A549 treated with Mapracorat at 1 μM for 4 hours (cell line): ENCODE measurements around the gene PLEKHS1. TPM values are rescaled to one million over a fixed set of nuclear protein-coding genes. Genes with fewer than 3 reads are reported as not detected.

Experiments
- total RNA-seq: library from RNA; stranded (reverse); fragments of 200-300 nt; extraction: Qiagen RNA extraction; gene quantifications from 5 replicates; pipeline ENCODE4 v1.2.3, GENCODE V29; 2022

Gene PLEKHS1
- 0.04 to 0.06 TPM (median 0.05 TPM) in 3 of 5 replicates, not detected in the others for total RNA-seq

GRCh38 chr10:113751181-113751732 lies at the start of gene PLEKHS1:
Gene PLEKHS1, plus strand, starts transcription at chr10:113751682. Its CDS starts 3,596 bp downstream, at chr10:113755278.

Other genes with a start within 250 kb of the PLEKHS1 start
- gene HABP2, start 198.6 kb upstream of the PLEKHS1 start, total RNA-seq: 0.04 to 0.13 TPM (median 0.09 TPM) in 4 of 5 replicates, not detected in the other
- not detected in 5 replicates for gene NRAP, start 87.6 kb upstream of the PLEKHS1 start, total RNA-seq
- gene CASP7, start 71.8 kb upstream of the PLEKHS1 start, total RNA-seq: 26.6 to 33.8 TPM (median 29.3 TPM) in 5 replicates
- gene DCLRE1A, start 102.4 kb downstream of the PLEKHS1 start, total RNA-seq: 8.6 to 10.2 TPM (median 9.6 TPM) in 5 replicates
- 5.1 to 8.0 TPM (median 7.0 TPM) in 5 replicates for gene NHLRC2, start 103.0 kb downstream of the PLEKHS1 start, total RNA-seq